Right hindlimb (tissue), 1 donor: Measurements from ENCODE around the gene ARMC9.
"Not testable (repeated sequence)": the region's sequence is repeated elsewhere in the genome, so short reads cannot be mapped to it uniquely, and the experiment has no call there.

ENCODE experiments used
- DNase-seq: peaks from one replicate; pipeline ENCODE4 v3.0.0-alpha.2; 2018

ARMC9 gene

GRCh38 chr2:231369580-231370428 lies 171.4 kb downstream of the ARMC9 start:
- no peak for DNase-seq

GRCh38 chr2:231370429-231370748 lies 172.0 kb downstream of the ARMC9 start:
- no peak for DNase-seq

- DNase-seq = no peak
Measured at GRCh38 chr2:231370749-231371429, 172.5 kb downstream of the ARMC9 start.

GRCh38 chr2:231371430-231372054 lies 173.1 kb downstream of the ARMC9 start:
- DNase-seq = no peak

GRCh38 chr2:231372326-231372725 lies 173.9 kb downstream of the ARMC9 start:
- DNase-seq = no peak

- DNase-seq = no peak
Measured at GRCh38 chr2:231373184-231373583, 174.8 kb downstream of the ARMC9 start.

GRCh38 chr2:231373786-231374349 lies 175.4 kb downstream of the ARMC9 start:
- no peak for DNase-seq

GRCh38 chr2:231374771-231375170 lies 176.3 kb downstream of the ARMC9 start:
- no peak for DNase-seq

GRCh38 chr2:231375994-231376615 lies 177.7 kb downstream of the ARMC9 start:
- not testable (repeated sequence) for DNase-seq

- no peak for DNase-seq
Measured at GRCh38 chr2:231376857-231377256, 178.4 kb downstream of the ARMC9 start.

- no peak for DNase-seq
Measured at GRCh38 chr2:231378026-231378722, 179.7 kb downstream of the ARMC9 start.

GRCh38 chr2:231379266-231380215 lies 181.1 kb downstream of the ARMC9 start:
- DNase-seq = no peak

- DNase-seq = no peak
Measured at GRCh38 chr2:231380307-231380706, 181.9 kb downstream of the ARMC9 start.

- no peak for DNase-seq
Measured at GRCh38 chr2:231380991-231381847, 182.8 kb downstream of the ARMC9 start.

GRCh38 chr2:231382116-231382515 lies 183.7 kb downstream of the ARMC9 start:
- no peak for DNase-seq

- DNase-seq = no peak
Measured at GRCh38 chr2:231383416-231384108, 185.1 kb downstream of the ARMC9 start.

- no peak for DNase-seq
Measured at GRCh38 chr2:231384109-231384435, 185.6 kb downstream of the ARMC9 start.

GRCh38 chr2:231384970-231385369 lies 186.5 kb downstream of the ARMC9 start:
- no peak for DNase-seq

- no peak for DNase-seq
Measured at GRCh38 chr2:231385429-231385828, 187.0 kb downstream of the ARMC9 start.

- DNase-seq = no peak
Measured at GRCh38 chr2:231386446-231386845, 188.0 kb downstream of the ARMC9 start.
